HG03457 (cell line): ENCODE data around the gene C7orf25.
"Not testable (repeated sequence)": the region's sequence is repeated elsewhere in the genome, so short reads cannot be mapped to it uniquely, and the experiment has no call there.

Source experiments
- ATAC-seq: cut with Tn5 transposase; IDR thresholded peaks from one replicate; pipeline ENCODE4 v1.9.1; 2021; ENCODE audit warnings: moderate number of reproducible peaks; ENCODE audit not compliant: unreplicated experiment

C7orf25 gene

DNA sequence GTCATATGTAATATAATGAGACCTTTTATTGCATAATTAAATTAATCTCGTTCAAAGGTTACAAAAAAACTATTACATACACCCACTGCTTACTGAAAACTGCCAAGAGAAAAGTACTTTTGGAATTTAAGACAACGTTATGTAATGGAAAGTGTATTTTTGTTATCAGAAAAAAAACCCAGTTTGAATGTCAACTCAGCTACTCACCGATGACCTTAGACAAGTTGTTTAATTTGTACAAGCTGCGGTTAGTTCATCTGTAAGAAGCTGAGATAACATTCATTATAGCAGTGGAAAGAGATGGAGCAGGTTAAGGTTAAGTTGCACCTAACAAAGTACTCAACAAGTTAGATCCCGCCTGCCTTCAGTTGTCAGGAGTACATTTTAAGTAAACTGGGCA is 19.0 kb upstream of the C7orf25 start:
- no peak for ATAC-seq

DNA sequence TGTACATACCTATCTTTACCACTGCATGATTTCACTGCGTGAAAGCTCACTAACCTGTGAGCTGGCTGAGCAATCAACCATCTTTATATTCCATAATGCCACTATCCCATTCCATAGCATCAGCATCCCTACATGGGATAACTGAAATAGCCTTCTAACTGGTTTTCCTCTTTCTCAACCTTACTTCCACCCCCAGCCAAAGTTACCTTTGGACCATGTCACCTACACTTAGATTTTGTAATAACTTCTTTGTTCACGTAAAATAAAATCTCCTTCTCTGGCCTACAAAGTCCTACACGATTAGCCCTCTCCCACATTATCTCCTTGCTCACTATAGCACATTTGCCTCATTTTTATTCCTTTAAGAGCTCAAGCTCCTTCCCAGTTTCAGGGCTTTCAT is 17.6 kb upstream of the C7orf25 start:
- ATAC-seq: no peak

DNA sequence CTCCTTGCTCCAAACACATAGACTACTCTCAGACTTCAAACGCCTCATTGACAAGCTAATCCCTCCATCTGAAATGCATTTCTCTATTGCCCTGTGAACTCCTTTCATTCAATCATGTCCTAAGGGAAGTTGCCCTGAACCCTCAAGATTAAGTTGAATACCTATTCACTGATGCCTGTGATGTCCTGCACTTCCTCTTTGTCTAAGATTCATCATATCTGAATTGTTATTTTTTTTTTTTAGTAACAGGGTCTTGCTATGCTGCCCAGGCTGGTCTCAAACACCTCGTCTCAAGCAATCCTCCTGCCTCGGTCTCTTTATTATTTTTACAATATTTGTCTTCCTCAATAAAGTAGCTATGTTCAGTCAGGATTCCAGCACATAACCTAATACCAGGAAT is 16.9 kb upstream of the C7orf25 start:
- no peak for ATAC-seq

DNA sequence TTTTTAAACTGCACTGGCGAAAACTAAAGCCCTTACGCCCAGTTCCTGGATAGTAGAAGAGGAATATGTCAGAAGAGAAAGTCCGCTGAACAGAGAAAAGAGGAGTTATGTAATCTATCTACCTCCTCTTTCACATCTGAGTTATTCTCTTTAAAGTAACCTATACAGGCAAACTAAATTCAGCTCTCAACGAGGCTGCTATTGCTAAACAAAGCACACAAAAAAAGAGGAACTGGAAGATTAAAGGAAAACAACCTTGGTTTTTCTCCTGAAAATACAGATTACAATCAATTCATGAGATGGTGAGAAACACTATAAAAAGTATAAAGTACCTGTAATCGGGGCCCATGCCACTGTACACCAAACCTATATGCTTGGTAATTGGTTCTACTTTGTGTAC is 14.3 kb upstream of the C7orf25 start:
- ATAC-seq: no peak

DNA sequence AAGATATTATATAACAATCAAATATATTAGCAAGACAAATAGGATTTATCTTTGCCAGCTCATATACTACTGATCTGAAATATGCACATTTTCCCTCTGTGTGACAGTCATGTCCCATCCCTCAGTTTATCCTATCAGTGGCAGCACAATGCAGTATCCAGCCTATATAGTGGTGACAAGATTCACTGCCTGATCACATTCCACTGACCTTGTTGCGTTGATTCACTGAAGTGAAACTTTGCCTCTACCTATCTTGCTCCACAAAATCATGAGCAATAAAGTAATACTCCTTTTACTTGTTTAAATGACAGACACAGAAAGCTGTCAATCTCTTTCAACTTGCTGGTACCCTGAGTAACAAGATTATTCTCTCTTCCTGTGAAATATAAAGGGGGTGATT is 13.8 kb upstream of the C7orf25 start:
- no peak for ATAC-seq

DNA sequence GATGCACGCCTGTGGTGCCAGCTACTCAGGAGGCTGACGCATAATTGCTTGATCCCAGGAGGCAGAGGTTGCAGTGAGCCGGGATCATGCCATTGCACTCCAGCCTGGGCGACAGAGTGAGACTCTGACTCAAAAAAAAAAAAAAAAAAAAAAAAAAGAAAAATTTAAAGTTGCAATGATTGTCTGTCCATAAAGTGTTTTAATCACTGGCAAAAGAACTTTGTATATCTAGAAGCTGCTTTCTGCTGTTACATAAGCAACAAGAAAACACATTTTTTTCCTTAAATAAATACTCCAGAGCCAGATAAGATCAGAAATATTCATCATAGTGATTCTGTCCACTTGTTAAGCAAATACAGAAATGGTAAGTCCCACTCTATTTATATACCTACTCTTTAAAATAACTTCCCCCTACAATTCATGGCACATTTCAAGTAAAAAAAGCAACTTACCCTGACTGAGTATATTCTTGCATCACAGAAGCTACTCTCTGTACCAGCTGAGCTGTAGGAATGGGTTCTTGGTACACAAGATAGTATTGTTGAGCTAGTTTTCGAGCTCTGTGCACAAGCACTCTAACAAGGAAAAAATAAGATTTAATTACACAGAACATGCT is 12.5 kb upstream of the C7orf25 start:
- no peak for ATAC-seq

DNA sequence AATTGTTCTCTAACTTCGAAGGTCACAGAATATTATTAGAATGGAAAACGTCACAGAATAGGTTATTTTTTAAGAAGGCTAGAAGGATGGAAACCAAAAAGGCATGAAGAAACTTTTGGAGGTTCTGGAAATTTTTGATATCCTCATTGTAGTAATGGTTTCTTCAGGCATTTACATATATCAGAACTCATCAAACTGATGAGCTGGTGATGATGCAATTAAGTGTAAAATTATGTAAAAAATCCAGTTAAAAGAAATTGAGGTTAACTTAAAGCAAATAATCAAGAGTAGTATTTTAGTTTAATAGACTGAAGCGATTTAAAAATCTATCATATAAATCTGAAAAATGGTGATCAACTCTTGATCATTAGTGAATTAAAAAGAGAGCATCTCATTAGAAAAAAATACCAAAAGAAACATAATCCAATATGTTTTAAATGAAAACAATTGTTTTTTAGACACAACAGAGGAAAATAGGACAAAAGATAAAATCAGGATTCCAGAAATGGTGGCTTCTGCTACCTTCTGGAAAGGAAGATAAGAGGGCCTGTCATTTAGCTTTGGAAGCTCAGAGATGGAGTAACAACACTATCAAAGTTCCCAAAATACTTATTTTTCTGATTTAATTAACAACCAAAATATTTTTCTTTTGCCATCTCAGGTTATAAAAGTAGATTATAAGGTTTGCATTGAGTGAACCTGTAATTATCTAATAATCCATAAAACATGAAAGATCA is 10.3 kb upstream of the C7orf25 start:
- no peak for ATAC-seq

DNA sequence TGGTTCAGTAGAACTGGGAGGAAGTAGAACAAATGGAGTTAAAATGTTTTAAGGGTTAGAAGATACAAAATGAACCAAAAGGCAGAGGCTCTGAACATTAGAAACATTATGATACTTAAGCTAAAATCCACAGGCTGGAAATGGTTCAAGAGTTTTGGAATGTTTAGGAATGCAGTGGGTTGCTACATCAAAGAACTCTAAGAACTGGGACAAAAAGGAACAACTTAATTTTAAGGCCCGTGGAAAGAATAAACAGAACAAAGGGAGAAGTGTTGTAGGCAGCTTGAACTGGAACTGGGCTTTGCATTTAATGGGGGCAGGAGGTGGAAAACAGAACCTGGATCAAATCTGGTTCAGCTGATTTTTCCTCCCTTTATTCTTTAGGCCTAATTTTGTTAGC is 3.5 kb upstream of the C7orf25 start:
- no peak for ATAC-seq

DNA sequence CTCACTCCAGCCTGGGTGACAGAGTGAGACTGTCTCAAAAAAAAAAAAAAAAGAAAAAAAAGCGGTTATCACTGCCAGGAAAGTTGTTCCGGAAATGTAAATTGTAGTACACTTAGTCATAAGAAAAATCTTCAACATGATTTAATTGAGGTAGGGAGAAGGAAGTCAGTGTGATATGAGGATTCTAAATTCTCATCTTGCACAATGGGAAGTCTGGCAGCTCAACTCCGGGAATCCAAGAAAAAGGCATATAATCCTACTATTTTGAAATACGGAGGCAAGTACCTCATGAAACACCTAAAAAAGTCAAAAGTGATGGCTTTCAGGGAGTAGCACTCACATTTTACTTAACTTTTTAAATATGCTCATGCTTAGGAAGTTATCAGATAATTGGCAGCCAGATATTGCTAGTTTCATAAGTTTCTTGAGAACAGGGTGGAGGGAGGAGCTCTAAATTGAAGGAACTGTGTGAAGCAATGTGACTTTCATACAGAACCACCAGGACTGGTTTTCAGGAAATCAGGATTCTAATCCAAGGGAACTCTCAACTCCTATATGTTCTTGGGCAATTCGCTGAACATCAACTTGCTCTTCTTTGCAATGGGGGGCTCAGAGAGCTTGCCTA is 2.7 kb upstream of the C7orf25 start:
- ATAC-seq: no peak

DNA sequence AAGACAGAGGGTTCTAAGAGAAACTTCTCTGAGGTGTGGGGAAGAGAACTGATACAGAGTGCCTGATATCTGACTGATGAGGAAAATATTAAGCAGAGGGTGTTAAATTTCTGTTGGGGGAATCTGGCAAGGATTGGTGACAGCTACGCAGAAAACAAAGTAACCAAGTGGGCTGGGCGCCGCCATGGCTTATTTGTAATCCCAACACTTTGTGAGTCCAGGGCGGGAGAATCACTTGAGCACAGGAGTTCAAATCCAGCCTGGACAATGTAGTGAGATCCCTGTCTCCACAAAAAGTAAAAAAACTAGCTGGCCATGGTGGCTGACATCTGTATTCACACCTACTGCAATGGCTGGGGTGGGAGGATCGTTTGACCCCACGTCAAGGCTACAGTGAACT is 2.1 kb upstream of the C7orf25 start:
- no peak for ATAC-seq

DNA sequence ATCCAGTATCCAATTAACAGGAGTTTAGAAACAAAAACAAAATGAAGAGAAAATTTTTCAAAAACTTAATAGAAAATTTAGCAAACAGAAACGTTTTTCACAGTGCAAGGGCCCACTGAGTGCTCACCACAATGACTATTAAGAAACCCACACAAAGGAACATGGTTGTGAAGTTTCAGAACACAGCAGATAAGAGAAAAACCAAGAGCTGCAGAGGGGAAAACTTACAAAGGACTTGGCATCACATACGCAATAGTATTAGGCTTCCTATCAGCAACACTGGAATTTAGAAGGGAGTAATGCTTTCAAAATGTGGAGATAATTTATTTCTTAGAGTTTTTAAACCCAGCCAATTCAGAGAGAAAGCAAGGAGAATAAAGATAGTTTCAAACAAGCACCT is 1.7 kb upstream of the C7orf25 start:
- ATAC-seq: no peak

DNA sequence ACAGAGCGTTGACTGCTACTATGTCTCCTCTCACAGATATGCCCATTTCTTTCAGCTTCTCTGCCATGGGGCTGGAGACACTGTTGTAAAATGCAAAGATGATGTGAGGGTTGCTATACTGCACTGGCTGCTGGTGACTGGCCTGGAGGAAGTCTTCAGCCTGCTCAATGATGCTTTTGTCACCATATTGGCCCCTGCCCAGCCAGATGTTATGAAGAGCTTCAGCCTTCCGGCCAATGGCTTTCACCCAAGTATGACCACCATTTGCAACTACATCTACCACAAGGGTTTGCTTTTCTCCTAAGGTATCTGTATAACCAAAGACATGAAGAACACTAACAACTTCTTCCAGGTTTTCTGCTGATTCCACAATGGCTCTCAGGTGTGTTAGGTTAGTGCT is 1.6 kb downstream of the C7orf25 start:
- ATAC-seq: no peak

DNA sequence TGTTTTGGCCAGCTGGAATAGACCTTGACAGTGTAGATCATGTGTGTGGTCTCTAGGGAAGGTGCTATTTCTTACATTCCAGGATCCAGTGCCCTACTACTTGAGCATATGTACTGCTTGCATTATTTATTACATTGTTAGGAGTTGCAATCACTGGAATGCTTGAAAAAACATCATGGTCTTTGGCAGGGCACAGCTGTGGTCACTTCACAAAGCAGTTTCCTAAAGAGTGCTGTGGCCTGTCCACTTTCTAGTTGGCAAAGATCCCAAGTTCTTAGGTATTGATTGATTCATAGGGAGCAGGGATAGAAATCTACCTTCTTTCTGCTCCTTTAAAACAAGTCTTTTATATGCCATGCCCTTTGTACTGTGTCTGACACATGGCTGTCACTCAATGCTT is 4.6 kb downstream of the C7orf25 start:
- no peak for ATAC-seq

DNA sequence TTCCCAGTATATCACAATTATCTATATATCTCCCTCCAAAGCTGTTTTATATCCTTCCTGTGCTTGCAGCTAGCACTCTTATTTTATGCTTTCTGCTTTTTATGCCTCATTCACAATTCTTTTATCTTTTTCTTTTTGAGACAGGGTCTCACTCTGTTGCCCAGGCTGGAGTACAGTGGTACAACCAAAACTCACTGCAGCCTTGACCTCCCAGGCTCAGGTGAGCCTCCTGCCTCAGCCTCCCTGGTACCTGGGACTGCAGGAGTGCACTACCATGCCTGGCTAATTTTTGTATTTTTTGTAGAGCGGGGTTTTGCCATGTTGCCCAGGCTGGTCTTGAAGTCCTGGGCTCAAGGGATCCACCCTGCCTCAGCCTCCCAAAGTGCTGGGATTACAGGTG is 5.7 kb downstream of the C7orf25 start:
- no peak for ATAC-seq

DNA sequence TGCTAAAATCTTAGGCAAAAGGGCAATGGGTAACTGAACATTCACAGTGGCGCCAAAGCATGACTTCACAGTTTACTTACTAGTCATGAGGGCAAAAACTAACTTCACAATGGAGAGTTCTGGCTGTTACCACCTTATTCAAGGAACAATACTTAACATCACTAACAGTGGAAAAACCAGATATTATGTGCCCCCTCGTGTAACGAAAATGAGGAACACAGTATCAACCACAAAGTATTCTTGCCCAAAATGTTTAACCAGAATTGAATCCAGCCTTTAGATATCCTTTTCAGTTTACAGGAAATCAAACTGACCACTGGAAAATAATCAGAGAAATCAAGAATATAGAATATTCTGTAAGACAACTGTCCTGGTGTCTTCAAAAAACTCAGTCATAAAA is 9.5 kb downstream of the C7orf25 start:
- no peak for ATAC-seq

DNA sequence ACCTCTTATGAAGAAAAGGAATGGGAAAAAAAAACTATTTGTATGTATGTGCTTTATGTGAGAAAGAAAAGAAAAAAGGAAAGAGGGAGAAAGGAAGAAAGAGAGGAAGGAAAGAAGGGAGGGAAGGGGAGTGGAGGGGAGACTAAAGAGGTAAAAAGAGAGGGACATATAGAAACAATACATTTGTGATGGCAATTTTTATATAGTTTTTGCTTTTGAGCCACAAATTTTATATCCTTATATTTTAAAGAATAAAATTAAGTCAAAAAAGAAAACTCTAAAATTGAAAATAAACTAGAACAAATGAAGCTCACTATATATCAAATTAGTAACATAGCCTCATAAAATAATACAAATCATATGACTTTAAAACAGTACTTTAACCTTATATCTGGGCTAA is 11.0 kb downstream of the C7orf25 start:
- ATAC-seq: no peak

DNA sequence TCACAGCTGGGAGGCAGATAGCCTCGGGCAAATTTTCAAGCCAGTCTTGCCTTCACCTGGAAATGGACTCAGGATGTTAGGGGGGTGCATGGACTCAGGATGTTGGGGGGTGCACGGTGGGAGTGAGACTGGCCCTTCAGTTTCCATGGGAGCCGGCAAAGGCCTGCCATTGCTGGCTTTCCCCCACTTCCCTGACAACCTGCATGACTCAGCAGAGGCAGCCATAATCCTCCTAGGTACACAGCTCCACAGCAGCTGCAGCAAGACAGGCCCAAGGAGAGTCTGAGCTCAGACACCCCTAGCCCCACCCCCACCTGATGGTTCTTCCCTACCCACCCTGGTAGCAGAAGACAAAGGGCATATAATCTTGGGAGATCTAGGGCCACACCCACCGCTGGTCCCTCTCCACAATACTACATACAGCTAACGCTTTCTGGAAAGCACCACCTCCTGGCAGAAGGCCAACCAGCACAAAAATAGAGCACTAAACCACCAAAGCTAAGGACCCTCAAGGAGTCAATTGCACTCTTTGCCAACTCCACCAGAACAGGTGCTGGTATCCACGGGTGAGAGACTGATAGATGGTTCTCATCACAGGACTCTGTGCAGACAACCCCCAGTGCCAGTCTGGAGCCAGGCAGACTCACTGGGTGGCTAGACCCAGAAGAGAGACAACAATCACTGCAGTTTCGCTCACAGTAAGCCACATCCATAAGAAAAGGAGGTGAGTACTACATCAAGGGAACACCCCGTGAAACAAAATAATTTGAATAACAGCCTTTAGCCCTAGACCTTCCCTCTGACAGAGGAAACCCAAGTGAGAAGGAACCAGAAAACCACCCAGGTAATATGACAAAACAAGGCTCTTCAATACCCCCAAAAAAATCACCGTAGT is 18.3 kb downstream of the C7orf25 start:
- ATAC-seq: no peak

DNA sequence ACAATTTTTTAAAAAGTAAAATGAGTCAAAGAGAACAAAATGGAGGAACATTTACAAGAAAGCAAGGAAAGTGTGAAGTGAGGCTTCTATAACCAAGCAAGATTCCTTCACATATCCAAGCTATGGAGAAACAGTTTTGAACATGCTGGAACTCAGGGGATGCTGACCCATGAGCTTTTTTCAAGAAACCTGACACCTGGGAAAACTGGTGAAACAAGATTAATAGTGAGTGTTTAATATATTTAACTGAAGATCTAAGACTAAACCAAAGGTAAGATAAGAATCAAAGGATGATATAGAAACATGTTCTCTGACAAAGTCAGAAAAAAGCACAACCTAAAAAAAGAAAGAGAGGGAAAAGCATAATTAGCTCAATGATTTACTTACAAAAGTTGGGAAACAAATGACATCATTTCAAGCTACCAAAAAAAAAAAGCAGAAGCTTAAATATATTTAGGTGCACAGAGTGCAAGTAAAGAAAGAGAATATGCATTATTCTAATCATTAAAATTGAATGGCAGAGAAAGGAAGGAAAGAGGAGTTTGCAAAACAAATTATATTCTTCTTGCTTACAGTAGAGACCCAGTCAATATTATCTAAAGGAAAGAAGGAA is 24.9 kb downstream of the C7orf25 start:
- ATAC-seq: no peak

DNA sequence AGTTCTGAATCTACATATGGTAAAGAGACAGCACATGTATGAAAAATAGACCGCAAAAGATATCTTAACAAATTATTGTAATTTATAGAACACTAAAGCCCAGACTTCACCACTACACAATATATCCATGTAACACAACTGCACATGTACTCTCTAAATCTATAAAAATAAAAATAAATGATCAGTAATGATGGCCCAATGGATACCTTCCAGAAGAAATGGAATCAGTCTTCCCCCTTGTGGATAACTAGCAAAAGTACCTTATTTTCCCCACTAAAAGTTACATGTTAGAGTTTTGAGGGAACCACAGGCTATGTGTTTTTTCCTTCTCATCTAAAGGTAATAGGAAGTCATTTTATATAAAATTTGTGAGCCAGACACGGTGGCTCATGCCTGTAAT is 25.7 kb downstream of the C7orf25 start:
- ATAC-seq: no peak

DNA sequence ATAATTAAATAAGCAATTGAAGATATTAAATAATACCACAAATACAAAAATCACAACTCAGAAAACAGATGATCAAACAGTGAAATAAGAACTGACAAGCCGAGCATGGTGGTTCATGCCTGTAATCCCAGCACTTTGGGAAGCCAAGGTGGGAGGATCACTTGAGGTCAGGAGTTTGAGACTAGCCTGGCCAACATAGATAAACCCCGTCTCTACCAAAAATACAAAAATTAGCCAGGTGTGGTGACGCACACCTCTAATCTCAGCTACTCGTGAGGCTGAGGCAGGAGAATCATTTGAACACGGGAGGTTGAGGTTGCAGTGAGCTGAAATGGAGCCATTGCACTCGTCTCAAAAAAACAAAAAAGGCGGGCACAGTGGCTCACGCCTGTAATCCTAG is 26.7 kb downstream of the C7orf25 start:
- ATAC-seq: not testable (repeated sequence)

DNA sequence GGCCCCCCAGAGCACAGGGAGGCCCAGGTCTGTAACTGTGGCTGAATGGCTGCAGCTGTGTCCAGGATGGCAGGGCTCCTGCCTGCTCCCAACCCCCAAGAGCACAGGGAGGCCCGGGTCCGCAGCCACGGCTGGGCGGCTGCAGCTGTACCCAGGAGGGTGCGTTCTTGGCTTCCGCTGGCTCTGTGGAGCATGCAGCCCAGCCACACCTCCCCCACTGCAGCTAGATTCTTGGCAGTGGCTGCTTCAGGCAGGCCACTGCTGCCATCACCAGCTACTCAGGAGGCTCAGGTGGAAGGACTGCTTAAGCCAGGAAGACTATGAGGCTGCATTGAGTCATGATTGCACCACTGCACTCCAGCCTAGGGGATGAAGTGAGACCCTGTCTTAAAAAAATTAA is 27.9 kb downstream of the C7orf25 start:
- no peak for ATAC-seq
